Cardiac muscle cell (in vitro differentiated cells and primary cell): ENCODE data around the gene PNPLA2. TPM values are rescaled to one million over a fixed set of nuclear protein-coding genes. Genes with fewer than 3 reads are reported as not detected.

Experiments used
- DNase-seq, 2 donors: peaks; one replicate each; pipeline versions ENCODE4 v3.0.0 to v3.0.0-alpha.2; 2010 to 2017; ENCODE audit warnings: low read depth in 1 of 2, low spot score in 1 of 2
- H3K27ac ChIP-seq: fragments of 200-600 bp; sonication (generic); 2 replicates; pipeline ENCODE4 v1.5.1; 2016
- H3K27me3 ChIP-seq: fragments of 200-600 bp; sonication (generic); 2 replicates; pipeline ENCODE4 v1.6.0; 2016; ENCODE audit warnings: control low read depth
- H3K36me3 ChIP-seq: fragments of 200-600 bp; sonication (generic); 2 replicates; pipeline ENCODE4 v1.5.1; 2016; ENCODE audit warnings: control low read depth
- H3K4me1 ChIP-seq: fragments of 200-600 bp; sonication (generic); 2 replicates; pipeline ENCODE4 v1.8.1; 2017; ENCODE audit warnings: low read depth, mild to moderate bottlenecking, mixed run types
- H3K4me3 ChIP-seq: fragments of 200-600 bp; sonication (generic); 2 replicates; pipeline ENCODE4 v1.5.1; 2016; ENCODE audit warnings: mild to moderate bottlenecking
- H3K9me3 ChIP-seq: fragments of 200-600 bp; sonication (generic); 2 replicates; pipeline ENCODE4 v1.5.1; 2017; ENCODE audit warnings: low read depth, mild to moderate bottlenecking, control low read depth
- CTCF ChIP-seq: IDR thresholded peaks from 2 replicates; pipeline ENCODE4 v1.5.1; 2012; ENCODE audit warnings: low read depth, mild to moderate bottlenecking, low read length
- polyA plus RNA-seq: library from polyadenylated mRNA; unstranded; fragments of >200 nt; fragmentation: Nextera tagmentation; extraction: Ambion mirVana; gene quantifications from 2 replicates; pipeline ENCODE4 v1.2.1, GENCODE V29; 2016
- total RNA-seq: library from RNA; depleted of rRNA; stranded (reverse); fragments of >200 nt; gene quantifications from 2 replicates; pipeline ENCODE4 v1.2.3, GENCODE V29; 2016

Gene PNPLA2
- total and polyA plus RNA-seq, 2 experiments from 2014 or later = 81.6 to 99.9 TPM

- Histone ChIP-seq H3K9me3 (no peaks in the 10 kb centered on the region), H3K36me3 (no peaks in the 10 kb centered on the region), H3K27me3 (no peaks in the 10 kb centered on the region), H3K4me1 (peaks cover 28% of the 10 kb centered on the region), H3K27ac (no peak overlapping the region), H3K4me3 (peak overlapping the region; percentile 75)
- TF ChIP-seq CTCF = no peak
- peak in 1 of 2 donors; percentile 86 for DNase-seq
Measured at GRCh38 chr11:849104-849824, 30.6 kb downstream of the PNPLA2 start.

- peak in 1 of 2 donors; percentile 70 for DNase-seq
Measured at GRCh38 chr11:849951-850774, 31.4 kb downstream of the PNPLA2 start.

GRCh38 chr11:850775-851763 is 32.4 kb downstream of the PNPLA2 start:
- no peak overlapping the region for H3K27ac ChIP-seq
- peak; percentile 18 for TF ChIP-seq CTCF
- DNase-seq = no peak
- peak overlapping the region; percentile 75 for H3K4me3 ChIP-seq
- H3K9me3 ChIP-seq = no peaks in the 10 kb centered on the region
- no peaks in the 10 kb centered on the region for H3K36me3 ChIP-seq
- no peaks in the 10 kb centered on the region for H3K27me3 ChIP-seq
- peaks cover 15% of the 10 kb centered on the region for H3K4me1 ChIP-seq

More at GRCh38 chr11:849951-850774, 31.4 kb downstream of the PNPLA2 start:
- H3K27ac ChIP-seq = no peak overlapping the region
- H3K27me3 ChIP-seq = no peaks in the 10 kb centered on the region
- H3K4me3 ChIP-seq = peak overlapping the region; percentile 75
- no peak for TF ChIP-seq CTCF
- H3K9me3 ChIP-seq = no peaks in the 10 kb centered on the region
- H3K4me1 ChIP-seq = peaks cover 19% of the 10 kb centered on the region
- no peaks in the 10 kb centered on the region for H3K36me3 ChIP-seq

- TF ChIP-seq CTCF = no peak
- DNase-seq = no peak
- no peaks in the 10 kb centered on the region for H3K27me3 ChIP-seq
- H3K36me3 ChIP-seq = no peaks in the 10 kb centered on the region
- no peak overlapping the region for H3K4me3 ChIP-seq
- peaks cover 15% of the 10 kb centered on the region for H3K4me1 ChIP-seq
- no peak overlapping the region for H3K27ac ChIP-seq
- no peaks in the 10 kb centered on the region for H3K9me3 ChIP-seq
Measured at GRCh38 chr11:852762-853161, 34.0 kb downstream of the PNPLA2 start.
